ENCODE measurements around the gene SSU72.

SSU72 gene

GRCh38 chr1:1620433-1621139 is 45.9 kb upstream of the SSU72 start:
- ATAC-seq (ENCODE audit: insufficient read depth, low read depth): no peak
- H3K4me3 ChIP-seq (ENCODE audit: low read depth in 1 of 2, low read length in 2 of 2): no peak overlapping the region
- TF ChIP-seq CTCF (IDR thresholded peaks at IDR 0.05; ENCODE audit: borderline replicate concordance, extremely low read depth, low read length, poor library complexity, severe bottlenecking) (no peak), EZH2 (IDR thresholded peaks at IDR 0.05; ENCODE audit: borderline replicate concordance, low read depth, low read length, severe bottlenecking) (no peak)
- no peaks in the 10 kb centered on the region for H3K27me3 ChIP-seq (ENCODE audit: insufficient read depth, low read length, poor library complexity)
- peaks cover 16% of the 10 kb centered on the region for H3K79me2 ChIP-seq (ENCODE audit: insufficient read depth, low read length)
- H3K27ac ChIP-seq (ENCODE audit: low read length): no peak overlapping the region
- H3K4me1 ChIP-seq (ENCODE audit: insufficient read depth, low read length): peaks cover 23% of the 10 kb centered on the region
- H2AFZ ChIP-seq (ENCODE audit: low read depth, low read length): no peak overlapping the region
- DNase-seq: no peak
- H3K9me3 ChIP-seq (ENCODE audit: insufficient read depth, low read length, severe bottlenecking): no peaks in the 10 kb centered on the region
- no peak overlapping the region for H3K9ac ChIP-seq (ENCODE audit: low read depth, low read length)
- H3K4me2 ChIP-seq (ENCODE audit: insufficient read depth, low read length): no peak overlapping the region
- peaks cover 21% of the 10 kb centered on the region for H4K20me1 ChIP-seq (ENCODE audit: insufficient read depth, low read length)
- peaks cover 19% of the 10 kb centered on the region for H3K36me3 ChIP-seq (ENCODE audit: insufficient read depth, low read length)

DNA sequence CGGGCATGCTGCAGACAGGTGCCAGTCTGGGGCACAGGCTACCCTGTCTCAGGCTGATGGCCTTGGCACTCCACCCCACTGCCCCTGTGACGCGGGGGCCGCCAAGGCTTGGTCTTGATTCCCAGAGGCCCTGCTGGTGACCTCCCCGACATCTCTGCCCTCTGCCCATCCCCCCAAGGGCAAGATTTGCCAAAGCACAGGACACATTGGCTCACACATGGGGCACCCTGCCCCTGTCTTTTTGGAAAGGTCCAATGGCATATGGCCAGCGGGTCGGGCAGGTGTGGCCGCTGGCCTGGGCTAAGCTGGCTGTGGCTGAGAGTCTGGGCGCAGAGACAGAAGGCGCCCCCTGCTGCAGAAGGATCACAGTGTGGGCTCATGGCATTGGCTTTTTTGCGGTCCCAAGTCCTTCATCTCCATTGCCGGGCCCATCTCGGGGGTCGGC is 45.3 kb upstream of the SSU72 start:
- ATAC-seq (ENCODE audit: insufficient read depth, low read depth): no peak

GRCh38 chr1:1618396-1619068 is 43.9 kb upstream of the SSU72 start:
- TF ChIP-seq CTCF (IDR thresholded peaks at IDR 0.05; ENCODE audit: borderline replicate concordance, extremely low read depth, low read length, poor library complexity, severe bottlenecking) (no peak), EZH2 (IDR thresholded peaks at IDR 0.05; ENCODE audit: borderline replicate concordance, low read depth, low read length, severe bottlenecking) (no peak)
- peaks cover 35% of the 10 kb centered on the region for H3K4me1 ChIP-seq (ENCODE audit: insufficient read depth, low read length)
- H3K27me3 ChIP-seq (ENCODE audit: insufficient read depth, low read length, poor library complexity): no peaks in the 10 kb centered on the region
- peaks cover 31% of the 10 kb centered on the region for H4K20me1 ChIP-seq (ENCODE audit: insufficient read depth, low read length)
- no peak overlapping the region for H2AFZ ChIP-seq (ENCODE audit: low read depth, low read length)
- H3K9me3 ChIP-seq (ENCODE audit: insufficient read depth, low read length, severe bottlenecking): no peaks in the 10 kb centered on the region
- H3K27ac ChIP-seq (ENCODE audit: low read length): no peak overlapping the region
- peaks cover 21% of the 10 kb centered on the region for H3K36me3 ChIP-seq (ENCODE audit: insufficient read depth, low read length)
- H3K4me3 ChIP-seq (ENCODE audit: low read depth in 1 of 2, low read length in 2 of 2): no peak overlapping the region
- H3K9ac ChIP-seq (ENCODE audit: low read depth, low read length): no peak overlapping the region
- DNase-seq (no peak), ATAC-seq (ENCODE audit: insufficient read depth, low read depth) (no peak)
- H3K4me2 ChIP-seq (ENCODE audit: insufficient read depth, low read length): no peak overlapping the region
- peaks cover 31% of the 10 kb centered on the region for H3K79me2 ChIP-seq (ENCODE audit: insufficient read depth, low read length)

More for the DNA sequence above, 45.3 kb upstream of the SSU72 start:
- peaks cover 21% of the 10 kb centered on the region for H3K36me3 ChIP-seq (ENCODE audit: insufficient read depth, low read length)
- H3K79me2 ChIP-seq (ENCODE audit: insufficient read depth, low read length): peaks cover 17% of the 10 kb centered on the region
- TF ChIP-seq EZH2 (IDR thresholded peaks at IDR 0.05; ENCODE audit: borderline replicate concordance, low read depth, low read length, severe bottlenecking): no peak
- TF ChIP-seq CTCF (IDR thresholded peaks at IDR 0.05; ENCODE audit: borderline replicate concordance, extremely low read depth, low read length, poor library complexity, severe bottlenecking): no peak
- H3K27ac ChIP-seq (ENCODE audit: low read length): no peak overlapping the region
- no peak overlapping the region for H3K4me3 ChIP-seq (ENCODE audit: low read depth in 1 of 2, low read length in 2 of 2)
- H3K4me1 ChIP-seq (ENCODE audit: insufficient read depth, low read length): peaks cover 23% of the 10 kb centered on the region
- no peak overlapping the region for H3K9ac ChIP-seq (ENCODE audit: low read depth, low read length)
- no peak overlapping the region for H3K4me2 ChIP-seq (ENCODE audit: insufficient read depth, low read length)
- DNase-seq: no peak
- H4K20me1 ChIP-seq (ENCODE audit: insufficient read depth, low read length): peaks cover 23% of the 10 kb centered on the region
- no peaks in the 10 kb centered on the region for H3K27me3 ChIP-seq (ENCODE audit: insufficient read depth, low read length, poor library complexity)
- no peak overlapping the region for H2AFZ ChIP-seq (ENCODE audit: low read depth, low read length)
- H3K9me3 ChIP-seq (ENCODE audit: insufficient read depth, low read length, severe bottlenecking): no peaks in the 10 kb centered on the region
